Measurements from ENCODE around the gene CTDNEP1.

The CTDNEP1 gene

GRCh38 chr17:7214300-7215135 lies 37.0 kb downstream of the CTDNEP1 start:
- DNase-seq = peak; percentile 92

DNA sequence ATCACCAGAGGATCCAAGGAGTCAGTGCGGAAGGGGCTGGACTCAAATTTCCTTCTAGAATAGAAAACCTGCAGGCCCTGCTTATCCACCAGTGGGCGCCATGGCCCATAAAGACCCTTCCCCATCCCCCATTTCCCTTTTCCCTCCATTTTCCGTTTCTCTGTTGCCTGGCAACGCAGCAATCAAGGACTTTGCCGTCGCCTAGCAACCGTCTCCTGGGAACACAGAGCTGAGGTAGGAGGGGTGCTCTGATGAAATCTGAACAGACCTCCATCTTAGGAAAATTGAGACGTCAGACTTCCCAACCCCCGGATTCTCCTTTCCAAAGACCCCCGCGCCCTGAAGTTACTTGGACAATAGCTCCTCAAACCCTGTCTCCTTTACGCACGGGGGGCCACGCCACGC lies 37.6 kb downstream of the CTDNEP1 start:
- DNase-seq = no peak

GRCh38 chr17:7211491-7212273 lies 39.9 kb downstream of the CTDNEP1 start:
- DNase-seq = no peak

DNA sequence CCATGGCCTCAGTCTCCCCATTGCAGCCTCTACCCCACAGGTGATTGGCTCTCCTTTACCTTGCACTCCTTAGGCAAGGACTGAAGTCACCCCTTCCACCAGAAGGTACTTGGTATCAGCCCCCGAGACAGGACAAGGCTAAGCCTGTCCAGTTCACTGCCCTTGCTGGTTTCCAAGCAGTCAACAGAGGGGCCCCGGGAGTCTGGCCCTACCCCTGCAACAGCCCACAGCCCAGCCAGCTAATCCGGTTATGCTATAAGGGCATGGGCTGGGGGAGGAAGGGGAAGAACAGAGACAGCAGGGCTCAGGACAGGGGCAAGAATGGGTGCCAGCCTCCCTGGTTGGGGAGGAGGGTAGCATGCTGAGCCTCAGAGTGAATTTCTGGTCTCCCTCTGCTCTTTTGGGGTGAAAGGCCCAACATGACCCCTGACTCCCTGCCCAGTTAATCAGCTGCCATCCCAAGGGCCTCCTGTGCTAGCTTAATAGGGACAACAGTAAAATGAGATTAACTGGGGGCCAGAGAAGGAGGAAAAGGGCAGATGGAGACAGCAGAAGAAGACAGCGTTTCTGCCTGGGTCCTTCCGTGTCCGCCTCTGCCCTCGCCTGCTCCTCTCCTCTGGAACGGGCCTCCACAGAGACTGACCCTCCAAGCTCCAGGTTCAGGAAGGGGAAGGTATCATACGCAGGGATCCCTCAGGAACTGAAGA lies 42.6 kb downstream of the CTDNEP1 start:
- no peak for DNase-seq

- DNase-seq = no peak
These were observed 43.4 kb downstream of the CTDNEP1 start for GRCh38 chr17:7208027-7208571.

DNA sequence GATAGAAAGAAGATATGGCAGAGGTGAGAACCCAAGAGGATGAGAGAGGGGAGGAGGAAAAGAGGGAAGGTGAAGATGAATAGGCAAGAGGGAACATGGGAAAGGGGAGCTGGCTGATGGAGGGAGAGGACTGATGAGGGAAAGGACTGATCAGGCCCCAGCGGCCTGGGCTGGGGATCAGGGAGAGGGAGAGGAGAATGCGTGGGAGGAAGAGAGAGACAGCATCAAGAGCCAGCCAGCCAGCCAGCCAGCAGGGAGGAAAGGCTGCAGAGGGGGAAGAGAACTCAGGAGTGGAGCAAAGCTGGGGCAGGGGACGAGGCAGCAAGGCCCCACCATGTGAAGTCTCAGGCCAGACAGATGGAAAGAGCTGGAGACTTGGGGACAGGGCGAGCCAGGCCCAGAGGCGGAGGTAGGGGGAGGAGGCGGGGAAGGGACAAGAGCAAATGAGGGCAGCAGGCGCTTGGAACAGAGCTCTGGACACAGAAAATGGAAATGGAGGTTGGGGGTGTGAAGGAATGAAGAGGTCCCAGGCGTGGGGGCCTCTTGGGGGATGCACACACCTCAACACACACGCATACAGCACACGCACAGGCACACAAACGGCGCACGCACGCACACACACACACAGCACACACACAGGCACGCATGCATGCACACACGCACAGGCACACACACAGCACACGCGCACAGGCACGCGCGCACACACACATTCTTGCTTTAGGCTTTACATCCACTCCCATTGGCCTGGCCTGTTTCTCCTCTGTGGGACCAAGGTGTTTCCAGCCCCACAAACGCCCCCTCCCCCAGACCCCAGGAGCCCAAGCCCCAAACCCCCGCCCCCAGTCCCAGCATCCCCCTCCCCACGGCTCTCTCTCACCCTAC lies 44.2 kb downstream of the CTDNEP1 start:
- DNase-seq = no peak

GRCh38 chr17:7205561-7205960 lies 46.0 kb downstream of the CTDNEP1 start:
- no peak for DNase-seq

GRCh38 chr17:7204828-7205461 lies 46.6 kb downstream of the CTDNEP1 start:
- DNase-seq = no peak

- DNase-seq = no peak
These were observed 47.2 kb downstream of the CTDNEP1 start for GRCh38 chr17:7204336-7204735.

DNA sequence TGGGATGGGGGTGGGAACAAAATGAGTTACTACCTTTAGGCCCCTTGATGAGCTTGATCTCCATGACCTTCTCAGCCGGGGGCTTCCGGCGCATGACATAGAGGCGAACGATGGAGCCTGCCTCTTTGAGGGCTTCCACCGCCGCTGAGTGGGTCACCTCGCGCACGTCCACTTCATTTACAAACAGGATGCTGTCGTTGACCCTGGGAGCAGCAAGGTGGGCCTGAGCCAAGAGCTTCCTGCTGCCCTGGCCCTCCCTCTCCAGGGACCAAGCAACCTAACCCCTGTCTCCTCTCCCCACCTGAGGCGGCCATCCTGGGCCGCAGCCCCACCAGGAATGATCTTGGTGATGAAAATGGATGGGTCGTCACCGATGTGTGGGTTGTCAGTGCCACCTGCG lies 48.1 kb downstream of the CTDNEP1 start:
- DNase-seq = no peak

GRCh38 chr17:7196651-7197401 lies 54.7 kb downstream of the CTDNEP1 start:
- no peak for DNase-seq

DNA sequence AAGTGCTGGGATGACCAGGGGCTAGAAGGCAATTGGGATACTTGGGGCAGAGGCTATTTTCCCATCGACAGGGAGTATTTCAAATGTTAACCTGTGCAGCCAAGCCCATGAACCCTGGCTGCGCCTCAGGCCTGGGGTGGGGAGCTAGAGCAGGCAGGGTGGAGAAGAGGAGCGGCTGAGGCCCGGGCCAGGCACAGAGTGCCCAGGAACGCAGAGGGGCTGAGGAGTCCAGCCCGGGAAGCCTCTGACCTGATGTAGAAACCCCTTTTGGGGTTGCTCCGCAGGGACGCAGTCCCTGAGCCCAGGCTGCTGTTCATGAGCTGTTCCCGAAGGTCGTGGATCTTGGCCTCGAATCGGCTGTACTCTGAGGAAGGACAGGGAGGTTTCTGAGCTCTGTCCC lies 55.6 kb downstream of the CTDNEP1 start:
- no peak for DNase-seq
